Neural progenitor cell (in vitro differentiated cells): ENCODE measurements around the gene STX8.
"Not testable (repeated sequence)": the region's sequence is repeated elsewhere in the genome, so short reads cannot be mapped to it uniquely, and the experiment has no call there.

ENCODE experiments used
- EZH2 ChIP-seq: fragments of 200-600 bp; sonication (generic); IDR thresholded peaks from 2 replicates; pipeline ENCODE4 v1.6.1; 2017; ENCODE audit warnings: antibody characterized with exemption, mild to moderate bottlenecking, moderate library complexity
- EZH2phosphoT487 ChIP-seq: fragments of 200-600 bp; sonication (generic); IDR thresholded peaks from 2 replicates; pipeline ENCODE4 v1.6.1; 2017; ENCODE audit warnings: antibody characterized with exemption
- TF ChIP-seq, protein P1 (sequence below): fragments of 200-600 bp; sonication (generic); IDR thresholded peaks from 2 replicates; pipeline ENCODE4 v1.5.1; 2017; ENCODE audit warnings: antibody characterized with exemption, mild to moderate bottlenecking

DNA sequence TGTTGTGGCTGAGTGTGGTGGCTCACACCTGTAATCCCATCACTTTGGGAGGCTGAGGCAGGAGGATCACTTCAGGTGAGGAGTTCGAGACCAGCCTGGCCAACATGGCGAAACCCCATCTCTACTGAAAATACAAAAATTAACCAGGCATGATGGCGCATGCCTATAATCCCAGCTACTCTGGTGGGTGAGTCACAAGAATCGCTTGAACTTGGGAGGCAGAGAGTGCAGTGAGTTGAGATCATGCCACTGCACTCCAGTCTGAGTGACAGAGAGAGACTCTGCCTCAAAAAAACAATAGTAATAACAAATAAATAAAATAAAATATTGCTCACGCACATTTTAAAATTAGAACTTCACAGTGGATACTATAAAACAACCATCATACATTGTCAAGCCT lies 31.4 kb upstream of the STX8 start:
- TF ChIP-seq, protein P1, sequence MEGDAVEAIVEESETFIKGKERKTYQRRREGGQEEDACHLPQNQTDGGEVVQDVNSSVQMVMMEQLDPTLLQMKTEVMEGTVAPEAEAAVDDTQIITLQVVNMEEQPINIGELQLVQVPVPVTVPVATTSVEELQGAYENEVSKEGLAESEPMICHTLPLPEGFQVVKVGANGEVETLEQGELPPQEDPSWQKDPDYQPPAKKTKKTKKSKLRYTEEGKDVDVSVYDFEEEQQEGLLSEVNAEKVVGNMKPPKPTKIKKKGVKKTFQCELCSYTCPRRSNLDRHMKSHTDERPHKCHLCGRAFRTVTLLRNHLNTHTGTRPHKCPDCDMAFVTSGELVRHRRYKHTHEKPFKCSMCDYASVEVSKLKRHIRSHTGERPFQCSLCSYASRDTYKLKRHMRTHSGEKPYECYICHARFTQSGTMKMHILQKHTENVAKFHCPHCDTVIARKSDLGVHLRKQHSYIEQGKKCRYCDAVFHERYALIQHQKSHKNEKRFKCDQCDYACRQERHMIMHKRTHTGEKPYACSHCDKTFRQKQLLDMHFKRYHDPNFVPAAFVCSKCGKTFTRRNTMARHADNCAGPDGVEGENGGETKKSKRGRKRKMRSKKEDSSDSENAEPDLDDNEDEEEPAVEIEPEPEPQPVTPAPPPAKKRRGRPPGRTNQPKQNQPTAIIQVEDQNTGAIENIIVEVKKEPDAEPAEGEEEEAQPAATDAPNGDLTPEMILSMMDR = not testable (repeated sequence)
- not testable (repeated sequence) for TF ChIP-seq EZH2, EZH2phosphoT487
